Ectodermal cell (in vitro differentiated cells): ENCODE data around the gene OR2A5.

Experiments used
- H3K27ac ChIP-seq: 2 replicates; pipeline ENCODE4 v1.7.0; 2013; ENCODE audit warnings: mild to moderate bottlenecking, low read depth, low read length; ENCODE audit not compliant: insufficient read depth, poor library complexity, severe bottlenecking
- H3K27me3 ChIP-seq: 2 replicates; pipeline ENCODE4 v1.7.0; 2013; ENCODE audit warnings: mild to moderate bottlenecking, low read length; ENCODE audit not compliant: insufficient read depth, control insufficient read depth, poor library complexity, severe bottlenecking
- H3K36me3 ChIP-seq: one replicate; pipeline ENCODE4 v1.7.0; 2013; ENCODE audit warnings: low read length; ENCODE audit not compliant: control insufficient read depth, insufficient read depth
- H3K4me1 ChIP-seq: one replicate; pipeline ENCODE4 v1.7.0; 2013; ENCODE audit warnings: low read length; ENCODE audit not compliant: control insufficient read depth, insufficient read depth
- H3K4me3 ChIP-seq: 2 replicates; pipeline ENCODE4 v1.7.0; 2013; ENCODE audit warnings: low read depth, low read length, control low read depth; ENCODE audit not compliant: insufficient read depth
- H3K9me3 ChIP-seq: 2 replicates; pipeline ENCODE4 v1.7.0; 2013; ENCODE audit warnings: mild to moderate bottlenecking, low read length, moderate library complexity; ENCODE audit not compliant: control insufficient read depth
- WGBS, 2 experiments: methylation state at CpG; one replicate each; pipeline ENCODE4 v1.1.7; 2013; ENCODE audit warnings: missing lambda C conversion rate in 2 of 2; 5-methylcytosine and 5-hydroxymethylcytosine counted together

The OR2A5 gene

GRCh38 chr7:144063710-144064109 lies 15.0 kb downstream of the OR2A5 start:
- Histone ChIP-seq H3K9me3 (no peaks in the 10 kb centered on the region), H3K27me3 (no peaks in the 10 kb centered on the region), H3K4me3 (no peak overlapping the region), H3K36me3 (no peaks in the 10 kb centered on the region), H3K27ac (no peak overlapping the region), H3K4me1 (no peaks in the 10 kb centered on the region)
- 50 to 57% methylated on average over 3 of the region's 3 CpGs for WGBS, 2 experiments

- WGBS, 2 experiments = 91 to 96% methylated on average over 1 of the region's 1 CpG
- H3K27me3 ChIP-seq = no peaks in the 10 kb centered on the region
- no peak within 1 kb of the TSS for H3K27ac ChIP-seq
- H3K4me3 ChIP-seq = no peak within 1 kb of the TSS
- no peaks in the 10 kb centered on the region for H3K9me3 ChIP-seq
- H3K36me3 ChIP-seq = no peaks in the 10 kb centered on the region
- no peaks in the 10 kb centered on the region for H3K4me1 ChIP-seq
Measured at GRCh38 chr7:144069511-144069910, 20.8 kb downstream of the OR2A5 start, which contains the start of gene OR2A25. Gene OR2A25, plus strand, starts transcription at chr7:144069811. Its CDS starts 4,409 bp downstream, at chr7:144074220.

- H3K36me3 ChIP-seq = no peaks in the 10 kb centered on the region
- 84 to 89% methylated on average over 2 of the region's 2 CpGs for WGBS, 2 experiments
- H3K4me1 ChIP-seq = no peaks in the 10 kb centered on the region
- H3K27ac ChIP-seq = no peak overlapping the region
- no peaks in the 10 kb centered on the region for H3K9me3 ChIP-seq
- H3K27me3 ChIP-seq = no peaks in the 10 kb centered on the region
- H3K4me3 ChIP-seq = no peak overlapping the region
Measured at GRCh38 chr7:144069953-144070352, 21.2 kb downstream of the OR2A5 start.

GRCh38 chr7:144074374-144074773 lies 25.6 kb downstream of the OR2A5 start:
- no peaks in the 10 kb centered on the region for H3K4me1 ChIP-seq
- WGBS, 2 experiments = 93 to 95% methylated on average over 8 of the region's 8 CpGs

GRCh38 chr7:144085978-144086377 lies 37.2 kb downstream of the OR2A5 start, which contains the start of gene OR2A12:
Gene OR2A12, plus strand, starts transcription at chr7:144086278. Its CDS starts 8,830 bp downstream, at chr7:144095108.
- Histone ChIP-seq H3K27me3 (no peaks in the 10 kb centered on the region), H3K9me3 (no peaks in the 10 kb centered on the region), H3K4me3 (no peak within 1 kb of the TSS), H3K27ac (no peak within 1 kb of the TSS), H3K36me3 (no peaks in the 10 kb centered on the region), H3K4me1 (no peaks in the 10 kb centered on the region)
- 95 to 100% methylated on average over 1 to 2 of the region's 2 CpGs for WGBS, 2 experiments

More at GRCh38 chr7:144074374-144074773, 25.6 kb downstream of the OR2A5 start:
- H3K36me3 ChIP-seq = no peaks in the 10 kb centered on the region
- no peak overlapping the region for H3K4me3 ChIP-seq
- no peak overlapping the region for H3K27ac ChIP-seq
- H3K27me3 ChIP-seq = no peaks in the 10 kb centered on the region
- H3K9me3 ChIP-seq = no peaks in the 10 kb centered on the region

GRCh38 chr7:144086730-144087129 lies 38.0 kb downstream of the OR2A5 start:
- WGBS, 2 experiments = 70 to 75% methylated on average over 4 of the region's 4 CpGs
- no peaks in the 10 kb centered on the region for H3K36me3 ChIP-seq
- no peak overlapping the region for H3K27ac ChIP-seq
- no peaks in the 10 kb centered on the region for H3K4me1 ChIP-seq
- H3K4me3 ChIP-seq = no peak overlapping the region
- H3K9me3 ChIP-seq = no peaks in the 10 kb centered on the region
- H3K27me3 ChIP-seq = no peaks in the 10 kb centered on the region

- no peak overlapping the region for H3K27ac ChIP-seq
- H3K9me3 ChIP-seq = no peaks in the 10 kb centered on the region
- H3K4me1 ChIP-seq = no peaks in the 10 kb centered on the region
- H3K36me3 ChIP-seq = no peaks in the 10 kb centered on the region
- no peaks in the 10 kb centered on the region for H3K27me3 ChIP-seq
- H3K4me3 ChIP-seq = no peak overlapping the region
- 78% methylated on average over 1 of the region's 1 CpG; no CpG with 5 or more reads in 1 of the 2 experiments for WGBS, 2 experiments
Measured at GRCh38 chr7:144087230-144087629, 38.5 kb downstream of the OR2A5 start.

- 89 to 98% methylated on average over 2 to 3 of the region's 3 CpGs for WGBS, 2 experiments
- H3K36me3 ChIP-seq = no peaks in the 10 kb centered on the region
- H3K4me3 ChIP-seq = no peak overlapping the region
- H3K4me1 ChIP-seq = no peaks in the 10 kb centered on the region
- H3K9me3 ChIP-seq = no peaks in the 10 kb centered on the region
- H3K27me3 ChIP-seq = no peaks in the 10 kb centered on the region
- no peak overlapping the region for H3K27ac ChIP-seq
Measured at GRCh38 chr7:144090667-144091066, 41.9 kb downstream of the OR2A5 start.

GRCh38 chr7:144098776-144099175 lies 50.0 kb downstream of the OR2A5 start:
- Histone ChIP-seq H3K4me3 (no peak overlapping the region), H3K4me1 (no peaks in the 10 kb centered on the region), H3K9me3 (no peaks in the 10 kb centered on the region), H3K27ac (no peak overlapping the region), H3K27me3 (no peaks in the 10 kb centered on the region), H3K36me3 (no peaks in the 10 kb centered on the region)

GRCh38 chr7:144100607-144101006 lies 51.9 kb downstream of the OR2A5 start:
- no peaks in the 10 kb centered on the region for H3K4me1 ChIP-seq
- no peak overlapping the region for H3K4me3 ChIP-seq
- 83 to 93% methylated on average over 3 of the region's 3 CpGs for WGBS, 2 experiments
- H3K36me3 ChIP-seq = no peaks in the 10 kb centered on the region
- H3K9me3 ChIP-seq = no peaks in the 10 kb centered on the region
- no peak overlapping the region for H3K27ac ChIP-seq
- H3K27me3 ChIP-seq = no peaks in the 10 kb centered on the region

- Histone ChIP-seq H3K27ac (no peak overlapping the region), H3K27me3 (no peaks in the 10 kb centered on the region), H3K36me3 (no peaks in the 10 kb centered on the region), H3K9me3 (no peaks in the 10 kb centered on the region), H3K4me3 (no peak overlapping the region), H3K4me1 (no peaks in the 10 kb centered on the region)
Measured at GRCh38 chr7:144102041-144102440, 53.3 kb downstream of the OR2A5 start.
